ENCODE data around the gene HPGD. TPM values are rescaled to one million over a fixed set of nuclear protein-coding genes. Genes with fewer than 3 reads are reported as not detected.

The HPGD gene
- total RNA-seq, 1 donor from 2014 or later = 11.2 TPM

DNA sequence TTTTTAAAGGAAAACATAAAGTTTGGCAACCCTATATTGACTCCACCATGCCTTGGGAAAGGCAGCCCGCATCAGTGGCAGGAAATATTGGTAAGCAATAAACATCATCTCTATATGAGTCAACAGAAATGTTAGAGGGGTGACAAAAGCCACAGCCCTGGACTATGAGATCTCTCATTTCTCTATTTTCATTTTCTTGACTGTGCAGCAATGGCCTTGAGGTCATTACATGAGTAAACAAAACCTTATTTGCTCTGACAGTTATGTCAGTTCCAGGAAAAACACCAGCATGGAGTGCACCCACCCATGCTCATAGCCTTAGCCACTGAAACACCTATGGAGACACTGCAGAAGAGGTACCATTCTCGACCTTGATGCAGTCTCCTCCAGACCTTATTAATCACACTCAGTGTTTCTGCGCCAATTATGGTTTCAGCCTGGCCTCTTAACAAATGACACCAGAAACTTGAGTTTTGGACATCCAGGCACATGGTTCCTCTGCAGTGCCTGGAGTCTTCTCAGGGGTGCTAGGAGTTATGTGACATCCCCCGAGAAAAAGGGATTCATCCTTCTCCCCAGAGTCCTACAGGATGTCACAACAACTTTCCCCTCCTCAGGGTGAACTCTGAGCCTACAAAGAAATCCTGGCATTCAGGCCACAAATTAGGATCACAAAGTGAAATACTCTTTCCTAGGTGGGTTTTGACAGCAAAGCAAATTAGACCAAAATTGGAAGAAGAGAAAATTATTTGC lies 16.0 kb upstream of the HPGD start:
- TF ChIP-seq, protein P1, sequence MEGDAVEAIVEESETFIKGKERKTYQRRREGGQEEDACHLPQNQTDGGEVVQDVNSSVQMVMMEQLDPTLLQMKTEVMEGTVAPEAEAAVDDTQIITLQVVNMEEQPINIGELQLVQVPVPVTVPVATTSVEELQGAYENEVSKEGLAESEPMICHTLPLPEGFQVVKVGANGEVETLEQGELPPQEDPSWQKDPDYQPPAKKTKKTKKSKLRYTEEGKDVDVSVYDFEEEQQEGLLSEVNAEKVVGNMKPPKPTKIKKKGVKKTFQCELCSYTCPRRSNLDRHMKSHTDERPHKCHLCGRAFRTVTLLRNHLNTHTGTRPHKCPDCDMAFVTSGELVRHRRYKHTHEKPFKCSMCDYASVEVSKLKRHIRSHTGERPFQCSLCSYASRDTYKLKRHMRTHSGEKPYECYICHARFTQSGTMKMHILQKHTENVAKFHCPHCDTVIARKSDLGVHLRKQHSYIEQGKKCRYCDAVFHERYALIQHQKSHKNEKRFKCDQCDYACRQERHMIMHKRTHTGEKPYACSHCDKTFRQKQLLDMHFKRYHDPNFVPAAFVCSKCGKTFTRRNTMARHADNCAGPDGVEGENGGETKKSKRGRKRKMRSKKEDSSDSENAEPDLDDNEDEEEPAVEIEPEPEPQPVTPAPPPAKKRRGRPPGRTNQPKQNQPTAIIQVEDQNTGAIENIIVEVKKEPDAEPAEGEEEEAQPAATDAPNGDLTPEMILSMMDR (IDR thresholded peaks at IDR 0.05; ENCODE audit: unreplicated experiment) = no peak
- no peaks in the 10 kb centered on the region for H3K27me3 Mint-ChIP-seq (ENCODE audit: low read depth)
- peaks cover 7% of the 10 kb centered on the region for H3K36me3 Mint-ChIP-seq

DNA sequence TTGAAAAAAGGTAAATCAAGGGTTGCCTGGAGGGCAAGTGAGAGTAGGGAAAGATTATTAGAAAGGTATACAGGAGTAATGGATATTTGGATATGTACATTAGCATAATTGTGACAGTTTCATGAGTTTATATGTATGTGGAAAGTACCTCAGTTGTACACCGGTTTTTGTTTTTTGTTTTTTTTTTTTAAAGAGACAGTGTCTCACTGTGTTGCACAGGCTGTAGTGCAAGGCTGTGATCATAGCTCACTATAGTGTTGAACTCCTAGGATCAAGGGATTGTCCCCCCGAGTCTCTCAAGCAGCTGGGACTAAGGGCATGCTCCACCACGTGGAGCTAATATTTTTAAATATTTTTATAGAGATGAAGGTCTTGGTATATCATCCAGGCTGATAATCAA lies 15.3 kb upstream of the HPGD start:
- H3K27ac Mint-ChIP-seq = no peak overlapping the region
- no peak overlapping the region for H3K4me3 Mint-ChIP-seq
- TF ChIP-seq, protein P1 (IDR thresholded peaks at IDR 0.05; ENCODE audit: unreplicated experiment) = no peak
- H3K4me1 Mint-ChIP-seq = peaks cover 23% of the 10 kb centered on the region
- no peak for DNase-seq (ENCODE audit: low spot score in 2 of 2, unreplicated experiment in 2 of 2)
- no peaks in the 10 kb centered on the region for H3K27me3 Mint-ChIP-seq (ENCODE audit: low read depth)
- H3K36me3 Mint-ChIP-seq = peaks cover 1% of the 10 kb centered on the region
- H3K9me3 Mint-ChIP-seq = peaks cover 17% of the 10 kb centered on the region

More for the DNA sequence above, 16.0 kb upstream of the HPGD start:
- Mint-ChIP-seq H3K27ac (no peak overlapping the region), H3K4me1 (peaks cover 19% of the 10 kb centered on the region), H3K4me3 (no peak overlapping the region), H3K9me3 (peaks cover 24% of the 10 kb centered on the region)
- no peak for DNase-seq (ENCODE audit: low spot score in 2 of 2, unreplicated experiment in 2 of 2)

DNA sequence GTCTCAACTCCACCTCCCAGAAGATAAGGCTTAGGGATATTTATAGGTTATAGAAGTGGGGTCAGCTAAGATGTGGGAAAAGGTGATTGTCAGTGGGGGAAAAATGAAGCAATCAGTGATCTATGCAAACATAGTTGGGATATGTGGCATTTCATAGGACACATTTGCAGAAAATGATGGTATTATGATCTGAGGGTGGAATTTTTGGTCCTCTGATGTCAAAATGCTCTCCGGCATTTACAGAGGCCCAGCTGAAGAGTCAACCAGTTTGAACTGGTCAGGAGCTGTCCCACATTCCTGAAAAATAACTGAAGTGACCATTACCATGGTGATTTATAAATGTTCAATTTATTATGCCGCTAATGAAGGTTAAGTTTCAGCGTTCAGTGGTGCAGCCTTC lies 12.2 kb upstream of the HPGD start:
- Mint-ChIP-seq H3K27ac (no peak overlapping the region), H3K4me3 (no peak overlapping the region)
- DNase-seq (ENCODE audit: low spot score in 2 of 2, unreplicated experiment in 2 of 2) = no peak

DNA sequence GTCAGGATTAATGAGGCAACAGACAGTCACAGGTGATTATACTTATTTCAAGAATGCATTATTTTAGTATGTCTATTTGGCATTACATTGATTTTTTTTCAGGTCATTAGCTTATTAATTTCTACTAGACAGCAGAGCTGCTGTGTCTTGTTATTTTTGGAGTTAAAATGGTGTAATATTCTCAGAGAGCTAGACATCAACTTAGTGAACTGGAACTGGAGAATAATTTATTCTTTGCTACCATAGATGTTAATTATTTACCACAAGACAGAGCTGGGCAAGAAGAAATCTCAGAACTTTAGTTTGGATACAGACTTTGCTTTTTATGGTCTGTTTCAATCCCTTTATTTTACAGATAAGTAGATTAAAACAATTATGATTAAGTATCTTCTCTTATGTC lies 10.2 kb upstream of the HPGD start:
- H3K4me3 Mint-ChIP-seq = no peak overlapping the region
- H3K36me3 Mint-ChIP-seq = no peaks in the 10 kb centered on the region

More for the DNA sequence above, 12.2 kb upstream of the HPGD start:
- no peaks in the 10 kb centered on the region for H3K36me3 Mint-ChIP-seq
- H3K4me1 Mint-ChIP-seq = peaks cover 33% of the 10 kb centered on the region
- TF ChIP-seq, protein P1 (IDR thresholded peaks at IDR 0.05; ENCODE audit: unreplicated experiment) = no peak
- H3K27me3 Mint-ChIP-seq (ENCODE audit: low read depth) = no peaks in the 10 kb centered on the region
- peaks cover 9% of the 10 kb centered on the region for H3K9me3 Mint-ChIP-seq

DNA sequence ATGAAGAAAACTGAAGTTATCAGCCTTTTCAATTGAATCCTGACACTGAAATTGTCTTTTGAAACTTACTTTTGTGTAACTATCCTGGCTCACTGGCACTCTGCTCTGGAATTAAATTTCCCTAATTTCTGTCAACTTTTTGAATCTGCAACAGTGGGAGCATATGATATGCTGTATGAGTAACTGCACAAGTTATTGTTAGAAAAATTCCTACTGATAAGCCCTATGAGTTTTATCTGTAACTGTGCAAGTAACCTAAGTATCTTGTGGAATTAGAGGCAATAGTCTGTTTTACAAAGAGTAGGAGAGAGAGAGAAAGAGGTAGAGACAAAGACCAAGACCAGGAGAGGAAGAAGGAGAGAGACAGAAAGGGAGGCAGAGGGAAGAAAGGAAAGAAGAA lies 9.2 kb upstream of the HPGD start:
- peak overlapping the region; percentile 16 for H3K27ac Mint-ChIP-seq
- H3K4me3 Mint-ChIP-seq = no peak overlapping the region
- peaks cover 37% of the 10 kb centered on the region for H3K4me1 Mint-ChIP-seq
- H3K9me3 Mint-ChIP-seq = peaks cover 9% of the 10 kb centered on the region
- TF ChIP-seq, protein P1 (IDR thresholded peaks at IDR 0.05; ENCODE audit: unreplicated experiment) = no peak
- no peak for DNase-seq (ENCODE audit: low spot score in 2 of 2, unreplicated experiment in 2 of 2)
- no peaks in the 10 kb centered on the region for H3K27me3 Mint-ChIP-seq (ENCODE audit: low read depth)
- H3K36me3 Mint-ChIP-seq = no peaks in the 10 kb centered on the region

More for the DNA sequence above, 10.2 kb upstream of the HPGD start:
- no peaks in the 10 kb centered on the region for H3K27me3 Mint-ChIP-seq (ENCODE audit: low read depth)
- peaks cover 33% of the 10 kb centered on the region for H3K4me1 Mint-ChIP-seq
- H3K27ac Mint-ChIP-seq = peak overlapping the region; percentile 8
- DNase-seq (ENCODE audit: low spot score in 2 of 2, unreplicated experiment in 2 of 2) = no peak
- TF ChIP-seq, protein P1 (IDR thresholded peaks at IDR 0.05; ENCODE audit: unreplicated experiment) = no peak
- peaks cover 9% of the 10 kb centered on the region for H3K9me3 Mint-ChIP-seq
